ENCODE data around the gene CBARP. TPM values are rescaled to one million over a fixed set of nuclear protein-coding genes. Genes with fewer than 3 reads are reported as not detected.

Gene CBARP
- total and polyA plus RNA-seq, 2 of the 13 experiments (the other 11 are each of a cell fraction or from before 2014, with no cell fraction given) = 1.2 to 1.4 TPM

DNA sequence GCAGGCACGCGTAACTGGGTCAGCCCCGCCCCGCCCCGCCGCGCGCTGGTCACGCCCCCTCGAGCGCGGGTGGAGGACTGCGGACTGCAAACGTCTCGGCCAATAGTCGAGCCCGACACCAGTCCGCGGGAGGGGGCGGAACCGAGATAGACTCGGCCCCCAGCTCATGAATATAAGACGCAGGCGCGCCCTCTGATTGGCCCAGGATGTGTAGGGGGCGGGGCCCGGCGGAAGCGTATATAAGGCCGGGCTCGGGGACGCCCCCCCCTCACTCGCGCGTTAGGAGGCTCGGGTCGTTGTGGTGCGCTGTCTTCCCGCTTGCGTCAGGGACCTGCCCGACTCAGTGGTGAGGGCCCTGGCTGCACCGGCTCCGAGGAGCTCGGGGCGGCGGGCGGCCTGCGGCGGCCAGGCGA is 31.3 kb upstream of the CBARP start, which contains the start of gene CIRBP (continued):
- TF ChIP-seq, protein P1, sequence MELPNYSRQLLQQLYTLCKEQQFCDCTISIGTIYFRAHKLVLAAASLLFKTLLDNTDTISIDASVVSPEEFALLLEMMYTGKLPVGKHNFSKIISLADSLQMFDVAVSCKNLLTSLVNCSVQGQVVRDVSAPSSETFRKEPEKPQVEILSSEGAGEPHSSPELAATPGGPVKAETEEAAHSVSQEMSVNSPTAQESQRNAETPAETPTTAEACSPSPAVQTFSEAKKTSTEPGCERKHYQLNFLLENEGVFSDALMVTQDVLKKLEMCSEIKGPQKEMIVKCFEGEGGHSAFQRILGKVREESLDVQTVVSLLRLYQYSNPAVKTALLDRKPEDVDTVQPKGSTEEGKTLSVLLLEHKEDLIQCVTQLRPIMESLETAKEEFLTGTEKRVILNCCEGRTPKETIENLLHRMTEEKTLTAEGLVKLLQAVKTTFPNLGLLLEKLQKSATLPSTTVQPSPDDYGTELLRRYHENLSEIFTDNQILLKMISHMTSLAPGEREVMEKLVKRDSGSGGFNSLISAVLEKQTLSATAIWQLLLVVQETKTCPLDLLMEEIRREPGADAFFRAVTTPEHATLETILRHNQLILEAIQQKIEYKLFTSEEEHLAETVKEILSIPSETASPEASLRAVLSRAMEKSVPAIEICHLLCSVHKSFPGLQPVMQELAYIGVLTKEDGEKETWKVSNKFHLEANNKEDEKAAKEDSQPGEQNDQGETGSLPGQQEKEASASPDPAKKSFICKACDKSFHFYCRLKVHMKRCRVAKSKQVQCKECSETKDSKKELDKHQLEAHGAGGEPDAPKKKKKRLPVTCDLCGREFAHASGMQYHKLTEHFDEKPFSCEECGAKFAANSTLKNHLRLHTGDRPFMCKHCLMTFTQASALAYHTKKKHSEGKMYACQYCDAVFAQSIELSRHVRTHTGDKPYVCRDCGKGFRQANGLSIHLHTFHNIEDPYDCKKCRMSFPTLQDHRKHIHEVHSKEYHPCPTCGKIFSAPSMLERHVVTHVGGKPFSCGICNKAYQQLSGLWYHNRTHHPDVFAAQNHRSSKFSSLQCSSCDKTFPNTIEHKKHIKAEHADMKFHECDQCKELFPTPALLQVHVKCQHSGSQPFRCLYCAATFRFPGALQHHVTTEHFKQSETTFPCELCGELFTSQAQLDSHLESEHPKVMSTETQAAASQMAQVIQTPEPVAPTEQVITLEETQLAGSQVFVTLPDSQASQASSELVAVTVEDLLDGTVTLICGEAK (IDR thresholded peaks at IDR 0.05) = no peak
- TF ChIP-seq, protein P1 (CRISPR knock-in tag; IDR thresholded peaks at IDR 0.05) = peak; percentile 4; the same call in 1 of the 2 replicates
- peak; percentile 76; the same call in 1 of the 2 replicates for TF ChIP-seq ZIK1 (CRISPR knock-in tag; IDR thresholded peaks at IDR 0.05; ENCODE audit: borderline replicate concordance, low read depth)
- TF ChIP-seq ERF (CRISPR knock-in tag; IDR thresholded peaks at IDR 0.05) = peak; percentile 17; the same call in 1 of the 2 replicates
- no peak for TF ChIP-seq ZNF816 (CRISPR knock-in tag; IDR thresholded peaks at IDR 0.05; ENCODE audit: borderline replicate concordance)
- no peak for TF ChIP-seq CBX2 (IDR thresholded peaks at IDR 0.05; ENCODE audit: low read depth, low read length)
- TF ChIP-seq CBX2 (CRISPR knock-in tag; IDR thresholded peaks at IDR 0.05; ENCODE audit: low read depth) = no peak
- peak; percentile 77 for TF ChIP-seq SP1 (IDR thresholded peaks at IDR 0.05)
- TF ChIP-seq SP1 (CRISPR knock-in tag; IDR thresholded peaks at IDR 0.05) = peak; percentile 95
- TF ChIP-seq CCDC6 (CRISPR knock-in tag; IDR thresholded peaks at IDR 0.05) = no peak; the same call in 1 of the 2 replicates
- TF ChIP-seq, protein P2, sequence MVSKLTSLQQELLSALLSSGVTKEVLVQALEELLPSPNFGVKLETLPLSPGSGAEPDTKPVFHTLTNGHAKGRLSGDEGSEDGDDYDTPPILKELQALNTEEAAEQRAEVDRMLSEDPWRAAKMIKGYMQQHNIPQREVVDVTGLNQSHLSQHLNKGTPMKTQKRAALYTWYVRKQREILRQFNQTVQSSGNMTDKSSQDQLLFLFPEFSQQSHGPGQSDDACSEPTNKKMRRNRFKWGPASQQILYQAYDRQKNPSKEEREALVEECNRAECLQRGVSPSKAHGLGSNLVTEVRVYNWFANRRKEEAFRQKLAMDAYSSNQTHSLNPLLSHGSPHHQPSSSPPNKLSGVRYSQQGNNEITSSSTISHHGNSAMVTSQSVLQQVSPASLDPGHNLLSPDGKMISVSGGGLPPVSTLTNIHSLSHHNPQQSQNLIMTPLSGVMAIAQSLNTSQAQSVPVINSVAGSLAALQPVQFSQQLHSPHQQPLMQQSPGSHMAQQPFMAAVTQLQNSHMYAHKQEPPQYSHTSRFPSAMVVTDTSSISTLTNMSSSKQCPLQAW (CRISPR knock-in tag; IDR thresholded peaks at IDR 0.05) = peak; percentile 59; the same call in 1 of the 2 replicates
- TF ChIP-seq TBX3 (IDR thresholded peaks at IDR 0.05; ENCODE audit: borderline replicate concordance) = no peak
- no peak for TF ChIP-seq ZNF224 (CRISPR knock-in tag; IDR thresholded peaks at IDR 0.05)
- 0 out of 2 replicates have a peak, but pooled peaks have one; percentile 36 for TF ChIP-seq ZNF136 (CRISPR knock-in tag; IDR thresholded peaks at IDR 0.05; ENCODE audit: low read depth)
- TF ChIP-seq U2AF2 (IDR thresholded peaks at IDR 0.05; ENCODE audit: low read depth, low read length) = no peak
- no peak for TF ChIP-seq HHEX (CRISPR knock-in tag; IDR thresholded peaks at IDR 0.05)
- no peak for TF ChIP-seq ZNF777 (CRISPR knock-in tag; IDR thresholded peaks at IDR 0.05)
- TF ChIP-seq ESRRA (CRISPR knock-in tag; IDR thresholded peaks at IDR 0.05; ENCODE audit: low read depth) = no peak; the same call in 1 of the 2 replicates
- TF ChIP-seq ZMYM4 (CRISPR knock-in tag; IDR thresholded peaks at IDR 0.05) = peak; percentile 38; the same call in 1 of the 2 replicates
- no peak for TF ChIP-seq SCMH1 (CRISPR knock-in tag; IDR thresholded peaks at IDR 0.05; ENCODE audit: borderline replicate concordance)
- TF ChIP-seq, protein P3, sequence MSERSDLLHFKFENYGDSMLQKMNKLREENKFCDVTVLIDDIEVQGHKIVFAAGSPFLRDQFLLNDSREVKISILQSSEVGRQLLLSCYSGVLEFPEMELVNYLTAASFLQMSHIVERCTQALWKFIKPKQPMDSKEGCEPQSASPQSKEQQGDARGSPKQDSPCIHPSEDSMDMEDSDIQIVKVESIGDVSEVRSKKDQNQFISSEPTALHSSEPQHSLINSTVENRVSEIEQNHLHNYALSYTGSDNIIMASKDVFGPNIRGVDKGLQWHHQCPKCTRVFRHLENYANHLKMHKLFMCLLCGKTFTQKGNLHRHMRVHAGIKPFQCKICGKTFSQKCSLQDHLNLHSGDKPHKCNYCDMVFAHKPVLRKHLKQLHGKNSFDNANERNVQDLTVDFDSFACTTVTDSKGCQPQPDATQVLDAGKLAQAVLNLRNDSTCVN (CRISPR knock-in tag; IDR thresholded peaks at IDR 0.05; ENCODE audit: borderline replicate concordance) = no peak
